HG03432 (cell line): Measurements from ENCODE around the gene VPS13D.
"Not testable (repeated sequence)": the region's sequence is repeated elsewhere in the genome, so short reads cannot be mapped to it uniquely, and the experiment has no call there.

Source experiments
- ATAC-seq: cut with Tn5 transposase; IDR thresholded peaks from one replicate; pipeline ENCODE4 v1.9.1; 2021; ENCODE audit warnings: mild to moderate bottlenecking, moderate library complexity; ENCODE audit not compliant: unreplicated experiment

VPS13D gene

GRCh38 chr1:12444329-12444841 lies 214.6 kb downstream of the VPS13D start:
- ATAC-seq = no peak

GRCh38 chr1:12445257-12445656 lies 215.4 kb downstream of the VPS13D start:
- no peak for ATAC-seq

- no peak for ATAC-seq
Measured at GRCh38 chr1:12446593-12446992, 216.8 kb downstream of the VPS13D start.

- ATAC-seq = no peak
Measured at GRCh38 chr1:12447307-12447706, 217.5 kb downstream of the VPS13D start.

- no peak for ATAC-seq
Measured at GRCh38 chr1:12447849-12448312, 218.1 kb downstream of the VPS13D start.

- no peak for ATAC-seq
Measured at GRCh38 chr1:12448746-12449177, 218.9 kb downstream of the VPS13D start.

GRCh38 chr1:12450090-12450755 lies 220.4 kb downstream of the VPS13D start:
- no peak for ATAC-seq

GRCh38 chr1:12450756-12451559 lies 221.1 kb downstream of the VPS13D start:
- no peak for ATAC-seq

GRCh38 chr1:12451560-12451900 lies 221.7 kb downstream of the VPS13D start:
- no peak for ATAC-seq

GRCh38 chr1:12452262-12452661 lies 222.4 kb downstream of the VPS13D start:
- no peak for ATAC-seq

GRCh38 chr1:12453400-12454343 lies 223.8 kb downstream of the VPS13D start:
- no peak for ATAC-seq

GRCh38 chr1:12454406-12455391 lies 224.9 kb downstream of the VPS13D start:
- ATAC-seq = no peak

GRCh38 chr1:12456081-12456480 lies 226.3 kb downstream of the VPS13D start:
- ATAC-seq = not testable (repeated sequence)

GRCh38 chr1:12456979-12457378 lies 227.1 kb downstream of the VPS13D start:
- ATAC-seq = no peak

- ATAC-seq = no peak
Measured at GRCh38 chr1:12457771-12458170, 227.9 kb downstream of the VPS13D start.

GRCh38 chr1:12458571-12458970 lies 228.7 kb downstream of the VPS13D start:
- ATAC-seq = no peak

GRCh38 chr1:12460121-12460520 lies 230.3 kb downstream of the VPS13D start:
- ATAC-seq = no peak

- ATAC-seq = no peak
Measured at GRCh38 chr1:12460911-12461621, 231.2 kb downstream of the VPS13D start.

- no peak for ATAC-seq
Measured at GRCh38 chr1:12461754-12462153, 231.9 kb downstream of the VPS13D start.
